ENCODE data around the gene BBS9.

The BBS9 gene

GRCh38 chr7:33563651-33564050 lies 434.3 kb downstream of the BBS9 start:
- DNase-seq: no peak

DNA sequence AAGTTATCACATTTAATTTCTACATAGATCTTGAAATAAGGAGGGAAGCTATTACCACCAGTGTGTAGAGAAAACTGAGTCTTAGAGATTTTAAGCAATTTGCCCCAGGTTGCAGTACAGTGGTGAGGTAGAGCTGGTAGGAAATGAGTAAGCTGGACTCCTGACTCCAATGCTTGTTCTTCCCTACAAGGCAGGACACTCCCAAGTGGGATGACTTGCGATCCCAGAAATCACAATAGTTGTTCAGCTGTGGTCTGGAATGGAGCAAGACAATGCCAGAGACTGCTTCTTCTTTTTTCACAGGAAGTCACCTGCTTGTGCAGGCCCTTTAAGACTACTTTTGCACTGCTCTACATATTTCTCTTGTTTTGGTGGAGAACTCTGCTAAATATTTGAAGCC lies 448.8 kb downstream of the BBS9 start:
- DNase-seq: no peak

- no peak for DNase-seq
Observed at GRCh38 chr7:33578881-33579672, 449.7 kb downstream of the BBS9 start.

DNA sequence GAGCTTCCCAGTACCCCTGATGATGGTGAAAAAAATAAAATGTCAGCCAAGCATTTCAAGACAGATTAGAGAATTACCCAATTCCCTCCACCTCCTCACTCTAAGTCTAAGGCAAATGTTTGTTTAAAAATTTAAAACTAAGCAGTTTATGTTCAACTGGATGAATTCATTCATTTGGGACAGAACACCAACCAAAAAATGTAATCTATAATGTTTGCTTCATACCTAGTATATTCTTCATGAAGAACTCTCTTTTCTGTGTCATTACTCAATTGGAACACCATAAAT lies 450.3 kb downstream of the BBS9 start:
- no peak for DNase-seq

- no peak for DNase-seq
Observed at GRCh38 chr7:33581236-33581635, 451.9 kb downstream of the BBS9 start.

- DNase-seq: no peak
Observed at GRCh38 chr7:33582104-33582503, 452.7 kb downstream of the BBS9 start.

- DNase-seq: no peak
Observed at GRCh38 chr7:33582533-33582932, 453.2 kb downstream of the BBS9 start.

GRCh38 chr7:33589911-33590310 lies 460.5 kb downstream of the BBS9 start:
- DNase-seq: no peak

DNA sequence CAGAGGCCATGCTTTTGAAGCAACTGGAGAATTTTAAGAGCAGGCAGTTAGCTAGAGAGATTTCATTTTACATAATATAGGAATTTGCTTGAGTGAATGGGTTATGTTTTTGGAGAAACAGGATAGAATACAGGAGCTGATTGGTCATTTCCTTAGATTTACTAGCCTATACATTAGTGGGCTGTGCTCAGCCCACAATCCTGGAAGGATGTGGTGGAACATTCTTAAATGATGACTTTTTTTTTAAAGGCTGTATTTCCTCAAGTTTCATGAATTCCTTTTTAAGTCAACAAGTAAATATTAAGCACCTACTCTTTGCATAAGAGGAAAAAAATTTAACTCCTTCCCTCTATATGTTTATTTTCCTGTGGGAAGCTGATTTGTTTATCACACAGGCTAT lies 461.6 kb downstream of the BBS9 start:
- DNase-seq: no peak

DNA sequence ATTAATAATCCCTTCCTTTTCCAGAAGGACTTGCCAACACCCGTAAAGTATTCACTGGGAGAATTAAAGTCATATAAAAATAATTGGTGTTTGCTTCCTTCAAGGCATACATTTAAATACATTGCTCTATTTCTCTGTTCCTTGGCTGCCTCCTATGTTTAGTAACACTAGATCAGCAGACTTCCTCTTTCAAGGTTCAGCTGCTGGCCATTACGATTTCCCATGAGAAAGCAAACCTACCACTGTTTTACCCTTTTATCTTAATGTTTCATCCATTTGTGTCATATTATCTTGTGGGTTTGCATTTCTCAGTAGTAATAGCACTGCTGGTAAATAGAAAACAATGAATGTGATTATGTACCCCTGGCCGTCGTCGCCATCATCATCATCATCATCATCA lies 462.1 kb downstream of the BBS9 start:
- DNase-seq: no peak

DNA sequence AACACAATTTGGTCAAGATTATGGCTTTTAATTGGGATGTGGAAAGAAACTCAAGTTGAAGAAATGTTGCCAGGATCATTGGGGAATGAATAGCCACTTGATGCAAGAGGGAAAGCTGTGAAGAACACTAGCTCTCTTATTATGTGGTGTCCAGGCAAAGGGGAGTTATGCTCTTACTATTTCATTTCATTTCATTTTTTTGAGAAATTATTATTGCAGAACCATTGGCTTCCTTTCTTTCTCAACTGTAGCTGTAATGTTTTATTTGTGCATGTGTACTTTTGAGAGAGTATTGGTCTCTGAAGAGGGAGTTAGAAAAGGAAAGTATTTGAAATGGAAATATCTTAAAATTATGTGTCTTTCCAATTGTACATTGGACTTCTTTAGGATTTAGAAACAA lies 463.4 kb downstream of the BBS9 start:
- no peak for DNase-seq

DNA sequence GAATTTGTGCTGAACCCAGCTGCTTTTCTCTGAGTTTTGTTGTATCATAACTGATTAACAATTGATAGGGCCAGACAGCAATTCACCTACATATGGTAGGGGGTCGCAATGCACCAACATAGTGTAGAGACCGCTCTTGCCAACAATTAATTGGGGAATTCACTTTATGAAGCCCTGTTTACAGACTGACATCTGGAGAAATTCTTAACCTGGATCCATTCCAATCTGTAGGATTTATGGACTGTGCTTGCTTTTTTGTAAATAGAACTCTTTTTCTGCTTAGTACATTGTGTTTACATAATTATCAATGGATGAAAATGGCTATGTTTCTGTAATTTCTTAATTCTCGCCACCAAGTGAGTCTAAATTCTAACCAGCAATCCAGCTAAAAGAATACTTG lies 464.2 kb downstream of the BBS9 start:
- no peak for DNase-seq

- no peak for DNase-seq
Observed at GRCh38 chr7:33596686-33597085, 467.3 kb downstream of the BBS9 start.

DNA sequence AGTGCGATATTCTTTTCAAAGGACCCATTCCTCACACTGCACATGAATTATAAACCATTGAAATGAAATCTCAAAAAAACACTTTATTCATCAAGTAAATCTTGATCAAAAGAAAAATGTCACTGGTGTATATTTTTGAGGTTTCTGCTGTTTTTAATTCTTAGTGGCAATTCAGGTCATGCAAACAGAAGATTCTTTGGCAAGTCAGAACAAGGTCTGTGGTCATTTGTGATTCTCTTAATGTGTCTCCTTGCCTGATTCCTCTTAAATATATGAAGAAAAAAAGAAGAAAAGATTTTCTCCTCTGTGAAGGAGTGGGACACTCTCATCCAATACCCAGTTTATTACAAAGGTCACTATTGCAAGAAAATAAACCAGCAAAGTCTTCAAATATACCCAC lies 467.8 kb downstream of the BBS9 start:
- DNase-seq: no peak

GRCh38 chr7:33601101-33601500 lies 471.7 kb downstream of the BBS9 start:
- no peak for DNase-seq

DNA sequence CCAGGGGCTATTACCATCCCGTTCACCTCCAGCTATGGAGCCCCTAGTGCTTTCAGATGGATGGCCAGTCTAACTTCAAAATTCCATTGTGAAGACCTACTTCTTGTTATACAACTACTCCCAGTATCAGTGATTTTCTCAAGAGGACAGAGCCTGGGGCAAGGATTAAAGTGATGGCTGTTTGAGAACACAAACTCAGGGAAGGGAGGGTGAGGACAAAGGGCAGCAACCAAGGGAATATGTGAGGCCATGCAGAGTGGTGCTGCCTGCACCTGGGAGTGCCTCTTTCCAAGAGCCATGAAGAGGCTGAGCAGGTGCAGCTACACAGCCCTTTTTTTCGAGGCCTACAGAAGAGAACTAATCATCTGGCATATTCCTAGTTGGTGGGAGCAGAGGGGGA lies 472.5 kb downstream of the BBS9 start:
- no peak for DNase-seq

DNA sequence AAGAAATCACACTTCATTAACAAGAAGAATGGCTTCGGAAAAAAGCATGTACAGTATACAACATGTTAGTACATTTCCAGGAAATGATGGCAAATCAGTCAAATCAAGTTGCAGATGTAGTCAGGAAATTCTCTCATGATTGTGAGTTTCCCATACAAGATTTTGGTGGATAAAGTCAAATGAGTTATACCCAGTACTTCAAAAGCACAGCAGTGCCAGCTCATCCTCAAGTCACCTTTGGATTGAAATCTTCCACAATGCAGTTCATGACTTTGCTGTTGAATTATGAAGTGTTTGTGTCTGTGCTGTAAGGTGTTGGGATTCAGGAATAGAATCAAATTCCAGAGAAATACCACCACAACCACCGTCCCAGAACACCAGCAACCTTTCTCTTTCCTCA lies 474.7 kb downstream of the BBS9 start:
- DNase-seq: no peak

DNA sequence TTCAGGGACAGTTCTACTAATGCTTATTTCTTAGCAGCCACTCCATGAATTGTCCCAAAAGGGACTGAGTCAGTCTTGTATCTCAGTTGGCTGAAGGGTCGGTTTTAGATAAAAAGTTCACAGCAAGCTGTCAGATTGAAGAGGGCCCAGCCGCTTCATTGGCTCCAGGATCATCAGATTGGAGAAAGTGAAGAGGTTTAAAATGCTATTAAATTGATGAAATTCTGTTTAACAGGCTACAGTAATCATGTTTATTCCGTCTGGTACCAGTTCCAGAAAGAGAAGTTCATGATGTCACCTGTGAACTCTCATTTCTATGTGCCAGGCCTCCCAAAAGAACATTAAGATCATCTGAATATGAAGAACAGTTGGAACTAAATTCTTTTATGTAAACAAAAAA lies 481.6 kb downstream of the BBS9 start:
- DNase-seq: no peak

- DNase-seq: no peak
Observed at GRCh38 chr7:33612442-33612841, 483.1 kb downstream of the BBS9 start.

DNA sequence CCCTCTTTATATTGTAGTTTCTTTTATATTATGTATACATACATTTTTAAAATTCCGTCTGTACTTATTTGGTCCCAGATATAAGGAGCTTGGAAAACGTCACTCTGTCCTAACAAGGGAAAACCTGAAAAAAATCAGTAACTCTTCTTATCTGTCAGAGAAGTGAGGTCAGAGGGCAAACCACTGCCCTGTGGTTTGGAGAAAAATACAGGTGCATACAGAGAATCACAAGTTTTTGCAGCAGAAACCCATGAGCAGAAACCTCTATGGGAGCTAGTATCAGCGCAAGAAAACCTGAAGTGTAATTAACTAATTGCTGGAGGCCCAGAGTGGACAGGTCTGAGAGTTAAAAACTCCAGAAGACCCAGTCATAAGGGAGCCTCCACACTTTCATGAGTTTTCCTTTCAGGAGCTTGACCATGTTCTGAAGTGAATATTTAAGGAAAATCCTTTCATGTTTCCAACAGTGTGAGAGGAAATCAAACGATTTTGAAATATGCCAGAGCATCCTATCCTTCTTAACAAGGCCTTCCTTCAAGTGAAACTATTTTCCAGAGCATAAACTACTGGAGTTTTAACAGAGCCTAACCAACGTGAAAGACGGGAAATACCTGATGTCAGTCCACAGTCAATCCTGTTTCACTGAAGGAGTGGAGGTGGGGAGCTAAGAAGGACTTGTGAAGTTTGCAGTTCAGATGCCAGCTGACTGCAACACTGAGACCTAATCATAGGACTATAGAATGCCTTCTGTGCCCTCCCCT lies 485.2 kb downstream of the BBS9 start:
- DNase-seq: no peak

- no peak for DNase-seq
Observed at GRCh38 chr7:33616752-33617151, 487.4 kb downstream of the BBS9 start.

DNA sequence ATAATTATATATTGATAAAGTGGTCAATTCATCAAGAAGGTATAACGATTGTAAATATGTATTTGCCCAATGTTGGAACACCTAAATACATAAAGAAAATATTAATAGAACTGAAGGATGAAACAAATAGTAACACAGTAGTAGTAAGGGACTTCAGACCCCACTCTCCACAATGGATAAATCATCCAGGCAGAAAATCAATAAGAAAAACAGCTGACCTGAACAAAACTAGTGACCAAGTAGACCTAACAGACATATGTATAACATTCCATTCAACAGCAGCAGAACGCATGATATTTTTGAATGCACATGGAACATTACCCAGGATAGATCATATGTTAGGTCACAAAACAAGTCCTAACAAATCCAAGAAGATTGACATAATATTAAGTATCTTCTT lies 489.9 kb downstream of the BBS9 start:
- DNase-seq: no peak

DNA sequence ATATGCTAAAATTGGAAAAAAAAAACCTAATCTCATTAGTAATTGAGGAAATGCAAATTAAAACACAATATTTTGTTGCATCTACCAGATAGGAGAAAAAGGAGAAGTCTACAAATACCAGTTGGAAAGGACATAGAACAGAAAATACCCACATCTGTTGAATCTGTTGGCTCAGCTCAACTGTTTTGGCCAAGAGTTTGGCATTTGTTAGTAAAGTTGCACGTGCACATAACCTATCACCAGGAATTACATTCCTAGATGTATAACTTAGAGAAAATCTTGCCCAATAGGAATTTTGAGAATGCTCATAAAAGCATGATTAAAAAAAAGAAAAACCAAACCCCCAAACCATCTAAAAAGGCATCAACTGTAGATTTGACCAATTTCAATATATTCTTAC lies 493.9 kb downstream of the BBS9 start:
- DNase-seq: no peak

GRCh38 chr7:33624215-33624614 lies 494.9 kb downstream of the BBS9 start:
- DNase-seq: no peak

DNA sequence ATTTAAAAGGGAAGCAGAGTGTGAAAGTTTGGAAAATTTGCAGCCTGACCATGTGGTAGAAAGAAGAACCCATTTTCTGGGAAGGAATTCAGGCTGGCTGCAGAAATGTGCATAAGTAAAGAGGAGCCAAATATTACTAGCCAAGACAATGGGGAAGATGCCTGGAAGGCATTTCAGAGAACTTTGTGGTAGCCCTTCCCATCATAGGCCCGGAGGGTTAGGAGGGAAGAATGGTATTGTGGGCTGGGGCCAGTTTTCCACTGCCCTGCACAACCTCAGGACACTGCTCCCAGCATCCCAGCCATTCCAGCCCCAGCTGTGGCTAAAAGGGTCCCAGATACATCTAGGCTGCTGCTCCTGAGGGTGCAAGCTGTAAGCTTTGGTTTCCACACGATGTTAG lies 497.5 kb downstream of the BBS9 start:
- DNase-seq: no peak

All from activated CD4-positive, CD25-positive, alpha-beta regulatory T cell treated with anti-CD3 and anti-CD28 coated beads, Interleukin-2, amount 50 U/mL, for 72 hours (primary cell).